Ascending aorta (tissue), 2 donors: Measurements from ENCODE around the gene PRR14. TPM values are rescaled to one million over a fixed set of nuclear protein-coding genes. Genes with fewer than 3 reads are reported as not detected.

Source experiments
- DNase-seq, 2 donors: peaks; one replicate each; pipeline ENCODE4 v3.0.0-alpha.2; 2019; ENCODE audit warnings: low spot score in 2 of 2
- H3K27ac ChIP-seq, 2 donors: fragments of 200-600 bp; sonication (generic); one replicate each; pipeline ENCODE4 v1.5.1; 2016 to 2017; ENCODE audit warnings: mild to moderate bottlenecking in 1 of 2
- H3K27me3 ChIP-seq: fragments of 200-600 bp; sonication (generic); one replicate; pipeline ENCODE4 v1.5.1; 2017
- H3K36me3 ChIP-seq, 2 donors: fragments of 200-600 bp; sonication (generic); one replicate each; pipeline ENCODE4 v1.5.1; 2016
- H3K4me1 ChIP-seq, 2 donors: fragments of 200-600 bp; sonication (generic); one replicate each; pipeline ENCODE4 v1.5.1; 2016 to 2017; ENCODE audit warnings: mild to moderate bottlenecking in 1 of 2
- H3K4me3 ChIP-seq, 2 donors: fragments of 200-600 bp; sonication (generic); one replicate each; pipeline ENCODE4 v1.5.1; 2016 to 2017; ENCODE audit warnings: mild to moderate bottlenecking in 1 of 2
- H3K9me3 ChIP-seq, 2 donors: fragments of 200-600 bp; sonication (generic); one replicate each; pipeline ENCODE4 v1.5.1; 2016
- intact Hi-C: fragments of 100-400 bp; cut with DNase I; formaldehyde crosslinking; loops from one replicate; pipeline ENCODE4 v1.15.1; 2023
- total RNA-seq: library from RNA; depleted of rRNA; stranded (reverse); fragments of >200 nt; gene quantifications from one replicate; pipeline ENCODE4 v1.1.0, GENCODE V29; 2016
- TF ChIP-seq, protein P1 (sequence below), 3 experiments: fragments of 200-600 bp in 2 of 3; fragments of 450-650 bp in 1 of 3; sonication (generic) in 2 of 3; IDR thresholded peaks; one replicate each; pipeline ENCODE4 v1.5.1; 2016 to 2019; ENCODE audit warnings: antibody characterized with exemption in 3 of 3, mild to moderate bottlenecking in 1 of 3, moderate library complexity in 1 of 3

PRR14 gene
- total RNA-seq, 1 donor from 2014 or later: 124 TPM

- Histone ChIP-seq H3K4me3 (no peak overlapping the region), H3K4me1 (peaks cover 0 to 10% of the 10 kb centered on the region in 2 donors), H3K27me3 (no peaks in the 10 kb centered on the region), H3K9me3 (no peaks in the 10 kb centered on the region), H3K27ac (no peak overlapping the region), H3K36me3 (peaks cover 22 to 50% of the 10 kb centered on the region in 2 donors)
- intact Hi-C loops: no loop called here
- TF ChIP-seq, protein P1, sequence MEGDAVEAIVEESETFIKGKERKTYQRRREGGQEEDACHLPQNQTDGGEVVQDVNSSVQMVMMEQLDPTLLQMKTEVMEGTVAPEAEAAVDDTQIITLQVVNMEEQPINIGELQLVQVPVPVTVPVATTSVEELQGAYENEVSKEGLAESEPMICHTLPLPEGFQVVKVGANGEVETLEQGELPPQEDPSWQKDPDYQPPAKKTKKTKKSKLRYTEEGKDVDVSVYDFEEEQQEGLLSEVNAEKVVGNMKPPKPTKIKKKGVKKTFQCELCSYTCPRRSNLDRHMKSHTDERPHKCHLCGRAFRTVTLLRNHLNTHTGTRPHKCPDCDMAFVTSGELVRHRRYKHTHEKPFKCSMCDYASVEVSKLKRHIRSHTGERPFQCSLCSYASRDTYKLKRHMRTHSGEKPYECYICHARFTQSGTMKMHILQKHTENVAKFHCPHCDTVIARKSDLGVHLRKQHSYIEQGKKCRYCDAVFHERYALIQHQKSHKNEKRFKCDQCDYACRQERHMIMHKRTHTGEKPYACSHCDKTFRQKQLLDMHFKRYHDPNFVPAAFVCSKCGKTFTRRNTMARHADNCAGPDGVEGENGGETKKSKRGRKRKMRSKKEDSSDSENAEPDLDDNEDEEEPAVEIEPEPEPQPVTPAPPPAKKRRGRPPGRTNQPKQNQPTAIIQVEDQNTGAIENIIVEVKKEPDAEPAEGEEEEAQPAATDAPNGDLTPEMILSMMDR (IDR thresholded peaks at IDR 0.05): no peak
- no peak for DNase-seq
Measured at GRCh38 chr16:30605158-30605557, 45.6 kb upstream of the PRR14 start.

DNA sequence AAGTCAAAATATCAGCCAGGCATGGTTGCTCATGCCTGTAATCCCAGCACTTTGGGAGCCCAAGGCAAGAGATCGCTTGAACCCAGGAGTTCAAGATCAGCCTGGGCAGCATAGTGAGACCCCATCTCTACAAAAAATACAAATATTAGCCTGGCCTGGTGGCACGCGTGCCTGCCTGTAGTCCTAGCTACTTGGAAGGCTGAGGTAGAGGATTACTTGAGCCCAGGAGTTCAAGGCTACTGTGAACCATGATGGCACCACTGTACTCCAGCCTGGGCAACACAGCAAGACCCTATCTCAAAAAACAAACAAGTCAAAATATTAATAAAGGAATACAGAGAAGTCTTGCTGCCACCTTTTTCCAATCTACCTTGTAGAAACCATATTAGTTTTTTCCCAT is 44.8 kb upstream of the PRR14 start:
- DNase-seq: no peak
- no peak overlapping the region for H3K4me3 ChIP-seq
- peaks cover 22 to 50% of the 10 kb centered on the region in 2 donors for H3K36me3 ChIP-seq

GRCh38 chr16:30609002-30609925 is 41.5 kb upstream of the PRR14 start:
- H3K9me3 ChIP-seq: no peaks in the 10 kb centered on the region
- no peaks in the 10 kb centered on the region for H3K27me3 ChIP-seq
- peak overlapping the region; percentile 81 to 88 for H3K4me3 ChIP-seq
- peak overlapping the region; percentile 88 to 96 for H3K27ac ChIP-seq
- TF ChIP-seq, protein P1 (IDR thresholded peaks at IDR 0.05): no peak
- H3K36me3 ChIP-seq: peaks cover 20 to 34% of the 10 kb centered on the region in 2 donors
- intact Hi-C loops: loop anchor here (2.0 kb wide), 1 partner anchor 82 kb away; the partner anchor contains the start of gene ZNF768
- H3K4me1 ChIP-seq: peaks cover 0 to 10% of the 10 kb centered on the region in 2 donors
- DNase-seq: peak in 1 of 2 donors; percentile 69

More for the DNA sequence above, 44.8 kb upstream of the PRR14 start:
- H3K27ac ChIP-seq: no peak overlapping the region
- no peaks in the 10 kb centered on the region for H3K9me3 ChIP-seq
- H3K27me3 ChIP-seq: no peaks in the 10 kb centered on the region
- TF ChIP-seq, protein P1 (IDR thresholded peaks at IDR 0.05): no peak
- intact Hi-C loops: no loop called here
- H3K4me1 ChIP-seq: peaks cover 0 to 10% of the 10 kb centered on the region in 2 donors

DNA sequence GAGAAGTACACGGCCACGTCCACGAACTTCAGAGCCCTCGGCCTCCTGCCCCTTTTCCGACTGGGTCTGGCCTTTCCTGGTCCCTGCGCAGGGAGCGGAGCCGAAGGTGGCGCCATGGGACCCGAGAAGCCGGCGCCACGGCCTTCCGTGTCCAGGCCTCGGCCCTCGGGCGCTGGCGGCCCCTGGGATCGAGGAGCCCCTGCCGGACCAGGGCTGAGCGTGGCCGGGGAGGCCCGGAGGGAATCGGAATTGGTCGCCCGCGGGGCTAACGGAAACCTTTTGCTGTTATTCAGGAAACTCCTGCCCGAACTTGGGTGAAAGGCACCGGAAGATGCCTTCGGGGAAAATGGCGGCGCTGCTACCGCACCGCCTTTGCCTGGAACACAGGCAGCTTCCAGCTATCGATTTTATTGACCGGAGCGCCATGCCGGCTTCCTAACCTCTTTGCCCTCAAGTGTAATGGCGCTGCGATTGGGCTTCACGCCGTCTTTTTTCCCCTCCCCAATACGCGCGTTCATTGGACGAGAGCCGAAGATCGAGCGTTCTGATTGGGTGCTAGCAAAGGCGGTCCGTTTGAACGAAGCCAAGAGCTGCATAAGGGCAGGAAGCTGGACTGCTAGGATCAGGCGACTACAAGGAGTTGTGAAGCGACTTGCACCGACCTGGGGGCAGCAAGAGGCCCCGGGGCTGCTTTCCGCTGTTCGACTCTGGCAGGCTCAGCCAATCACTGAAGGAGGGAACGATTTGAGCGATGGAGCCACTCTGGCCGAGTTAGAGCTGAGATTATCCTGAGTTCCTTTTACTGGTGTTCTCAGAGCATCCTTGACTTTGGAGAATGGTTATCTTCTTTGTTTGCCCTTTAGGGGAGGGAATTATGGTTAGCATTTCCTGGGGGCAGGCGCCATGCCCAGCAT is 40.6 kb upstream of the PRR14 start, which contains the start of gene ZNF689:
ZNF689 (minus strand) TSS at position 464 of the 914 bp plus-strand sequence; CDS start at position 116, 348 bp downstream.
- Histone ChIP-seq H3K4me1 (peaks cover 0 to 10% of the 10 kb centered on the region in 2 donors), H3K36me3 (peaks cover 10 to 25% of the 10 kb centered on the region in 2 donors), H3K27me3 (no peaks in the 10 kb centered on the region), H3K27ac (peak within 1 kb of the TSS; percentile 88 to 96), H3K4me3 (peak within 1 kb of the TSS; percentile 81 to 88), H3K9me3 (no peaks in the 10 kb centered on the region)
- TF ChIP-seq, protein P1 (IDR thresholded peaks at IDR 0.05): peak in 1 of 3 experiments; percentile 5
- DNase-seq: peak; percentile 73 to 97
- intact Hi-C loops: loop anchor here (1.0 to 2.0 kb wide), 7 partner anchors 18 to 88 kb away; partner anchors contain the start of genes FBRS, PRR14, ZNF768 and ZNF785
